Left colon (tissue), 2 donors: ENCODE data around the gene FBLN2. TPM values are rescaled to one million over a fixed set of nuclear protein-coding genes. Genes with fewer than 3 reads are reported as not detected.

ENCODE experiments used
- ATAC-seq: fragments of 200-7000 bp; cut with Tn5 transposase; one replicate; pipeline ENCODE4 v1.9.1; 2020; ENCODE audit warnings: mild to moderate bottlenecking, moderate library complexity
- DNase-seq, 2 donors: peaks; one replicate each; pipeline ENCODE4 v3.0.0-alpha.2; 2020
- intact Hi-C, 2 donors: fragments of 100-400 bp; cut with DNase I in 1 of 2; cut with micrococcal nuclease in 1 of 2; formaldehyde crosslinking; loops; one replicate each; pipeline versions ENCODE4 v1.11.2 to v1.14.0; 2022; cut with DNase I, micrococcal nuclease
- total RNA-seq, 2 donors: library from RNA; stranded (reverse); fragmentation: NEBNext Ultra II Directional; extraction: Animal tissue kit (Norgen Biotek cat#: 25700); gene quantifications; one replicate each; pipeline ENCODE4 v1.2.1, GENCODE V29; 2021
- donor health status: DM: no; HTN: no; CAD: no.
- donor health status: DM: yes; HTN: yes; CAD: no.

FBLN2 gene
- total RNA-seq, 2 donors from 2014 or later = 20.7 to 22.8 TPM

- ATAC-seq (no peak), DNase-seq (no peak)
- intact Hi-C loops = no loop called here
These were observed 23.2 kb downstream of the FBLN2 start for GRCh38 chr3:13571831-13572750.

GRCh38 chr3:13572926-13573623 lies 24.1 kb downstream of the FBLN2 start:
- DNase-seq (no peak), ATAC-seq (no peak)
- intact Hi-C loops = no loop called here

- ATAC-seq = no peak
- intact Hi-C loops = no loop called here
- DNase-seq = no peak
These were observed 25.3 kb downstream of the FBLN2 start for GRCh38 chr3:13574083-13574797.

GRCh38 chr3:13574798-13575451 lies 26.0 kb downstream of the FBLN2 start:
- no peak for ATAC-seq
- intact Hi-C loops = no loop called here
- DNase-seq = no peak

- intact Hi-C loops = no loop called here
- DNase-seq = no peak
These were observed 26.6 kb downstream of the FBLN2 start for GRCh38 chr3:13575459-13576061.

GRCh38 chr3:13577181-13578121 lies 28.5 kb downstream of the FBLN2 start:
- ATAC-seq (no peak), DNase-seq (no peak)
- intact Hi-C loops = no loop called here

More at GRCh38 chr3:13575459-13576061, 26.6 kb downstream of the FBLN2 start:
- ATAC-seq = no peak

- intact Hi-C loops = no loop called here
- DNase-seq = no peak
- ATAC-seq = no peak
These were observed 29.3 kb downstream of the FBLN2 start for GRCh38 chr3:13578251-13578650.

- no peak for ATAC-seq
- intact Hi-C loops = no loop called here
- no peak for DNase-seq
These were observed 30.1 kb downstream of the FBLN2 start for GRCh38 chr3:13579063-13579462.

- no peak for DNase-seq
- no peak for ATAC-seq
- intact Hi-C loops = no loop called here
These were observed 31.5 kb downstream of the FBLN2 start for GRCh38 chr3:13580256-13581023.

- intact Hi-C loops = no loop called here
- ATAC-seq (no peak), DNase-seq (no peak)
These were observed 32.8 kb downstream of the FBLN2 start for GRCh38 chr3:13581485-13582365.

- no peak for ATAC-seq
- DNase-seq = no peak
- intact Hi-C loops = no loop called here
These were observed 33.7 kb downstream of the FBLN2 start for GRCh38 chr3:13582366-13583250.

GRCh38 chr3:13583251-13584180 lies 34.6 kb downstream of the FBLN2 start:
- intact Hi-C loops = no loop called here
- no peak for ATAC-seq
- DNase-seq = no peak

GRCh38 chr3:13584427-13584891 lies 35.5 kb downstream of the FBLN2 start:
- ATAC-seq (no peak), DNase-seq (no peak)
- intact Hi-C loops = no loop called here

- ATAC-seq (no peak), DNase-seq (no peak)
- intact Hi-C loops = no loop called here
These were observed 36.0 kb downstream of the FBLN2 start for GRCh38 chr3:13584901-13585300.
